Activated effector memory CD4-positive, alpha-beta T cell treated with Interleukin-2 at 50 U/mL for 16 hours (primary cell): Measurements from ENCODE around the gene CYP24A1.
"Not testable (repeated sequence)": the region's sequence is repeated elsewhere in the genome, so short reads cannot be mapped to it uniquely, and the experiment has no call there.

Experiments
- DNase-seq: peaks from one replicate; pipeline ENCODE4 v3.0.0-alpha.2; 2020

CYP24A1 gene

GRCh38 chr20:54131675-54132611 lies 41.8 kb downstream of the CYP24A1 start:
- DNase-seq: no peak

GRCh38 chr20:54131125-54131524 lies 42.7 kb downstream of the CYP24A1 start:
- not testable (repeated sequence) for DNase-seq

GRCh38 chr20:54129350-54129749 lies 44.4 kb downstream of the CYP24A1 start:
- DNase-seq: no peak

GRCh38 chr20:54127855-54128574 lies 45.8 kb downstream of the CYP24A1 start:
- no peak for DNase-seq

GRCh38 chr20:54126806-54127655 lies 46.8 kb downstream of the CYP24A1 start:
- no peak for DNase-seq

GRCh38 chr20:54126328-54126727 lies 47.5 kb downstream of the CYP24A1 start:
- DNase-seq: not testable (repeated sequence)

GRCh38 chr20:54123587-54124180 lies 50.1 kb downstream of the CYP24A1 start:
- no peak for DNase-seq

GRCh38 chr20:54122681-54123586 lies 50.9 kb downstream of the CYP24A1 start:
- no peak for DNase-seq

GRCh38 chr20:54122189-54122588 lies 51.6 kb downstream of the CYP24A1 start:
- DNase-seq: no peak

GRCh38 chr20:54119744-54120143 lies 54.0 kb downstream of the CYP24A1 start:
- no peak for DNase-seq

- DNase-seq: no peak
These were observed 55.4 kb downstream of the CYP24A1 start for GRCh38 chr20:54118220-54119001.

- no peak for DNase-seq
These were observed 57.1 kb downstream of the CYP24A1 start for GRCh38 chr20:54116550-54117235.

- DNase-seq: no peak
These were observed 58.5 kb downstream of the CYP24A1 start for GRCh38 chr20:54115172-54115854.

GRCh38 chr20:54114109-54114508 lies 59.7 kb downstream of the CYP24A1 start:
- no peak for DNase-seq

- no peak for DNase-seq
These were observed 60.2 kb downstream of the CYP24A1 start for GRCh38 chr20:54113566-54113965.

GRCh38 chr20:54112221-54112884 lies 61.4 kb downstream of the CYP24A1 start:
- DNase-seq: no peak

- DNase-seq: no peak
These were observed 62.3 kb downstream of the CYP24A1 start for GRCh38 chr20:54111460-54111859.

- no peak for DNase-seq
These were observed 63.3 kb downstream of the CYP24A1 start for GRCh38 chr20:54110457-54110856.

- no peak for DNase-seq
These were observed 63.7 kb downstream of the CYP24A1 start for GRCh38 chr20:54110041-54110440.
